Measurements from ENCODE around the gene SLC26A1. TPM values are rescaled to one million over a fixed set of nuclear protein-coding genes. Genes with fewer than 3 reads are reported as not detected.

The SLC26A1 gene
- total RNA-seq, 1 donor from 2014 or later: not detected

- TF ChIP-seq EZH2 (IDR thresholded peaks at IDR 0.05): no peak
- TF ChIP-seq EZH2phosphoT487 (IDR thresholded peaks at IDR 0.05): no peak
- H3K9me3 ChIP-seq (ENCODE audit: low read depth): no peaks in the 10 kb centered on the region
- no peak overlapping the region for H3K4me3 Mint-ChIP-seq
Measured at GRCh38 chr4:1031956-1032795, 39.0 kb upstream of the SLC26A1 start.

GRCh38 chr4:1031346-1031745, 38.1 kb upstream of the SLC26A1 start:
- Histone ChIP-seq H3K9me3 (ENCODE audit: low read depth) (no peaks in the 10 kb centered on the region), H3K79me2 (ENCODE audit: low read depth) (no peaks in the 10 kb centered on the region), H3K27me3 (no peaks in the 10 kb centered on the region), H3K4me3 (no peak overlapping the region), H3K4me2 (no peak overlapping the region), H3K4me1 (peaks cover 20% of the 10 kb centered on the region), H4K20me1 (ENCODE audit: low read depth) (peaks cover 6% of the 10 kb centered on the region), H3K9ac (no peak overlapping the region), H3F3A (ENCODE audit: low read depth) (peaks cover 5% of the 10 kb centered on the region), H3K36me3 (no peaks in the 10 kb centered on the region), H2AFZ (replicated peaks) (no peak overlapping the region), H3K27ac (no peak overlapping the region)
- no peak for TF ChIP-seq CTCF (IDR thresholded peaks at IDR 0.05)
- TF ChIP-seq EZH2 (IDR thresholded peaks at IDR 0.05): no peak
- TF ChIP-seq EZH2phosphoT487 (IDR thresholded peaks at IDR 0.05): no peak
- Mint-ChIP-seq H3K4me1 (peaks cover 4% of the 10 kb centered on the region), H3K27me3 (ENCODE audit: insufficient read depth, low read depth) (peaks cover 11% of the 10 kb centered on the region), H3K4me3 (no peak overlapping the region), H3K36me3 (no peaks in the 10 kb centered on the region), H3K9me3 (no peaks in the 10 kb centered on the region), H3K27ac (no peak overlapping the region)
- no peak for DNase-seq (ENCODE audit: low spot score)

More at GRCh38 chr4:1031956-1032795, 39.0 kb upstream of the SLC26A1 start:
- H3K36me3 Mint-ChIP-seq: no peaks in the 10 kb centered on the region
- H3K4me1 Mint-ChIP-seq: no peaks in the 10 kb centered on the region
- Histone ChIP-seq H3K4me3 (no peak overlapping the region), H3K4me1 (peaks cover 28% of the 10 kb centered on the region), H2AFZ (replicated peaks) (no peak overlapping the region), H3K27me3 (no peaks in the 10 kb centered on the region), H3K27ac (no peak overlapping the region), H3F3A (ENCODE audit: low read depth) (no peaks in the 10 kb centered on the region), H3K9ac (no peak overlapping the region), H3K4me2 (no peak overlapping the region), H3K36me3 (no peaks in the 10 kb centered on the region), H4K20me1 (ENCODE audit: low read depth) (peaks cover 1% of the 10 kb centered on the region), H3K79me2 (ENCODE audit: low read depth) (no peaks in the 10 kb centered on the region)
- DNase-seq (ENCODE audit: low spot score): no peak
- no peaks in the 10 kb centered on the region for H3K9me3 Mint-ChIP-seq
- H3K27ac Mint-ChIP-seq: no peak overlapping the region
- H3K27me3 Mint-ChIP-seq (ENCODE audit: insufficient read depth, low read depth): peaks cover 7% of the 10 kb centered on the region

GRCh38 chr4:1030559-1030958, 37.4 kb upstream of the SLC26A1 start:
- Mint-ChIP-seq H3K9me3 (peaks cover 3% of the 10 kb centered on the region), H3K4me3 (no peak overlapping the region), H3K36me3 (no peaks in the 10 kb centered on the region), H3K4me1 (peaks cover 4% of the 10 kb centered on the region), H3K27ac (no peak overlapping the region), H3K27me3 (ENCODE audit: insufficient read depth, low read depth) (peaks cover 9% of the 10 kb centered on the region)
- Histone ChIP-seq H3K27me3 (no peaks in the 10 kb centered on the region), H3F3A (ENCODE audit: low read depth) (peaks cover 5% of the 10 kb centered on the region), H2AFZ (replicated peaks) (no peak overlapping the region), H3K79me2 (ENCODE audit: low read depth) (no peaks in the 10 kb centered on the region), H3K27ac (no peak overlapping the region), H3K9ac (no peak overlapping the region), H3K9me3 (ENCODE audit: low read depth) (no peaks in the 10 kb centered on the region), H3K4me1 (peaks cover 17% of the 10 kb centered on the region), H4K20me1 (ENCODE audit: low read depth) (peaks cover 6% of the 10 kb centered on the region), H3K4me3 (no peak overlapping the region), H3K36me3 (no peaks in the 10 kb centered on the region), H3K4me2 (no peak overlapping the region)
- no peak for DNase-seq (ENCODE audit: low spot score)
- TF ChIP-seq CTCF (IDR thresholded peaks at IDR 0.05) (no peak), EZH2phosphoT487 (IDR thresholded peaks at IDR 0.05) (no peak), EZH2 (IDR thresholded peaks at IDR 0.05) (no peak)

- TF ChIP-seq EZH2phosphoT487 (IDR thresholded peaks at IDR 0.05) (no peak), CTCF (IDR thresholded peaks at IDR 0.05) (no peak), EZH2 (IDR thresholded peaks at IDR 0.05) (no peak)
- no peak overlapping the region for H2AFZ ChIP-seq (replicated peaks)
- H4K20me1 ChIP-seq (ENCODE audit: low read depth): peaks cover 6% of the 10 kb centered on the region
- peaks cover 13% of the 10 kb centered on the region for H3K4me1 ChIP-seq
- H3K9me3 Mint-ChIP-seq: peaks cover 3% of the 10 kb centered on the region
- H3K4me3 ChIP-seq: no peak overlapping the region
- no peaks in the 10 kb centered on the region for H3K9me3 ChIP-seq (ENCODE audit: low read depth)
- H3K36me3 Mint-ChIP-seq: peaks cover 5% of the 10 kb centered on the region
- peaks cover 5% of the 10 kb centered on the region for H3F3A ChIP-seq (ENCODE audit: low read depth)
- H3K36me3 ChIP-seq: no peaks in the 10 kb centered on the region
- H3K4me3 Mint-ChIP-seq: no peak overlapping the region
- H3K27me3 Mint-ChIP-seq (ENCODE audit: insufficient read depth, low read depth): peaks cover 9% of the 10 kb centered on the region
- peaks cover 4% of the 10 kb centered on the region for H3K4me1 Mint-ChIP-seq
- H3K27ac Mint-ChIP-seq: no peak overlapping the region
- H3K27ac ChIP-seq: no peak overlapping the region
- DNase-seq (ENCODE audit: low spot score): no peak
- no peaks in the 10 kb centered on the region for H3K79me2 ChIP-seq (ENCODE audit: low read depth)
- H3K9ac ChIP-seq: no peak overlapping the region
- no peaks in the 10 kb centered on the region for H3K27me3 ChIP-seq
- H3K4me2 ChIP-seq: no peak overlapping the region
Measured at GRCh38 chr4:1030031-1030430, 36.8 kb upstream of the SLC26A1 start.
